Tibial nerve (tissue), 4 donors: ENCODE measurements around the gene TPP2. TPM values are rescaled to one million over a fixed set of nuclear protein-coding genes. Genes with fewer than 3 reads are reported as not detected.

ENCODE experiments used
- DNase-seq, 2 donors: peaks; one replicate each; pipeline ENCODE4 v3.0.0-alpha.2; 2019; ENCODE audit warnings: low spot score in 2 of 2
- H3K27ac ChIP-seq, 4 donors: fragments of 200-600 bp; sonication (generic) in 3 of 4; one replicate each; pipeline ENCODE4 v1.5.1; 2017 to 2019; ENCODE audit warnings: mild to moderate bottlenecking in 1 of 4
- H3K27me3 ChIP-seq, 2 donors: fragments of 200-600 bp; sonication (generic) in 1 of 2; one replicate each; pipeline versions ENCODE4 v1.5.1 to v1.6.0; 2017 to 2019
- H3K36me3 ChIP-seq, 3 donors: fragments of 200-600 bp; sonication (generic); one replicate each; pipeline ENCODE4 v1.5.1; 2018 to 2019
- H3K4me1 ChIP-seq, 4 donors: fragments of 200-600 bp; sonication (generic) in 3 of 4; one replicate each; pipeline ENCODE4 v1.5.1; 2017 to 2019
- H3K4me3 ChIP-seq, 4 donors: fragments of 200-600 bp; sonication (generic) in 3 of 4; one replicate each; pipeline ENCODE4 v1.5.1; 2017 to 2019; ENCODE audit warnings: mild to moderate bottlenecking in 1 of 4, moderate library complexity in 1 of 4
- H3K9me3 ChIP-seq, 4 donors: fragments of 200-600 bp; sonication (generic) in 3 of 4; one replicate each; pipeline ENCODE4 v1.5.1; 2017 to 2019
- CTCF ChIP-seq, 5 experiments: fragments of 200-600 bp in 3 of 5; fragments of 450-650 bp in 2 of 5; sonication (generic) in 3 of 5; IDR thresholded peaks; one replicate each; pipeline ENCODE4 v1.5.1; 2016 to 2019; ENCODE audit warnings: antibody characterized with exemption in 5 of 5, mild to moderate bottlenecking in 3 of 5, moderate library complexity in 2 of 5
- EP300 ChIP-seq, 2 donors: sonication (generic); formaldehyde crosslinking; IDR thresholded peaks; one replicate each; pipeline ENCODE4 v1.6.1; 2017; ENCODE audit warnings: antibody characterized with exemption in 2 of 2, mild to moderate bottlenecking in 1 of 2
- POLR2A ChIP-seq, 2 donors: fragments of 450-650 bp; IDR thresholded peaks; one replicate each; pipeline ENCODE4 v1.6.1; 2017; ENCODE audit warnings: antibody characterized with exemption in 2 of 2, mild to moderate bottlenecking in 2 of 2, moderate library complexity in 2 of 2
- WGBS, 2 donors: methylation state at CpG; one replicate each; pipeline ENCODE4 v1.1.5; 2018; 5-methylcytosine and 5-hydroxymethylcytosine counted together
- total RNA-seq, 4 donors: library from RNA; depleted of rRNA; stranded (reverse); fragments of >200 nt; gene quantifications; one replicate each; pipeline ENCODE4 v1.1.0, GENCODE V29; 2016

The TPP2 gene
- total RNA-seq, 4 donors from 2014 or later: 37.8 to 47.5 (median 43.9) TPM

GRCh38 chr13:102591988-102592781, 4.6 kb upstream of the TPP2 start:
- WGBS, 2 donors: 0 to 1% methylated on average over 36 of the region's 36 CpGs
- Histone ChIP-seq H3K9me3 (no peaks in the 10 kb centered on the region), H3K4me1 (peaks cover 0 to 30% (median 14%) of the 10 kb centered on the region in 4 donors), H3K27me3 (no peaks in the 10 kb centered on the region), H3K27ac (peak overlapping the region in 3 of 4 donors; percentile 73 to 84 (median 76)), H3K36me3 (no peaks in the 10 kb centered on the region), H3K4me3 (peak overlapping the region; percentile 43 to 78 (median 62))
- DNase-seq: peak; percentile 61 to 85
- TF ChIP-seq CTCF (IDR thresholded peaks at IDR 0.05): peak; percentile 53 to 68 (median 61)
- TF ChIP-seq POLR2A (IDR thresholded peaks at IDR 0.05): no peak
- peak in 1 of 2 donors; percentile 50 for TF ChIP-seq EP300 (IDR thresholded peaks at IDR 0.05)

GRCh38 chr13:102593466-102593865, 3.3 kb upstream of the TPP2 start:
- Histone ChIP-seq H3K36me3 (no peaks in the 10 kb centered on the region), H3K27me3 (no peaks in the 10 kb centered on the region), H3K4me3 (no peak overlapping the region), H3K27ac (no peak overlapping the region), H3K4me1 (peaks cover 0 to 39% (median 19%) of the 10 kb centered on the region in 4 donors), H3K9me3 (no peaks in the 10 kb centered on the region)
- 70 to 77% methylated on average over 3 of the region's 3 CpGs for WGBS, 2 donors
- no peak for DNase-seq
- no peak for TF ChIP-seq POLR2A (IDR thresholded peaks at IDR 0.05)

GRCh38 chr13:102597029-102597961, 509 bp downstream of the TPP2 start:
- TF ChIP-seq POLR2A (IDR thresholded peaks at IDR 0.05) (no peak), EP300 (IDR thresholded peaks at IDR 0.05) (peak in 1 of 2 donors; percentile 14)
- DNase-seq: no peak

GRCh38 chr13:102598061-102598460, 1.3 kb downstream of the TPP2 start:
- Histone ChIP-seq H3K4me1 (peaks cover 0 to 68% (median 23%) of the 10 kb centered on the region in 4 donors), H3K9me3 (no peaks in the 10 kb centered on the region), H3K4me3 (peak overlapping the region; percentile 88 to 99 (median 96)), H3K27ac (peak overlapping the region in 3 of 4 donors; percentile 1 to 100 (median 99)), H3K36me3 (no peaks in the 10 kb centered on the region), H3K27me3 (no peaks in the 10 kb centered on the region)
- TF ChIP-seq EP300 (IDR thresholded peaks at IDR 0.05) (no peak), CTCF (IDR thresholded peaks at IDR 0.05) (no peak), POLR2A (IDR thresholded peaks at IDR 0.05) (no peak)
- DNase-seq: no peak
- 2 to 5% methylated on average over 6 of the region's 6 CpGs for WGBS, 2 donors

More at GRCh38 chr13:102597029-102597961, 509 bp downstream of the TPP2 start:
- Histone ChIP-seq H3K4me3 (peak overlapping the region; percentile 88 to 99 (median 96)), H3K9me3 (no peaks in the 10 kb centered on the region), H3K27me3 (no peaks in the 10 kb centered on the region), H3K4me1 (peaks cover 0 to 71% (median 29%) of the 10 kb centered on the region in 4 donors), H3K36me3 (no peaks in the 10 kb centered on the region), H3K27ac (peak overlapping the region; percentile 99 to 100 (median 100))
- 1 to 2% methylated on average over 21 to 41 of the region's 67 CpGs for WGBS, 2 donors

- no peaks in the 10 kb centered on the region for H3K36me3 ChIP-seq
- H3K27ac ChIP-seq: no peak overlapping the region
- H3K27me3 ChIP-seq: no peaks in the 10 kb centered on the region
- no peak for TF ChIP-seq POLR2A (IDR thresholded peaks at IDR 0.05)
- TF ChIP-seq CTCF (IDR thresholded peaks at IDR 0.05): no peak
- no peak for TF ChIP-seq EP300 (IDR thresholded peaks at IDR 0.05)
- peaks cover 0 to 65% (median 23%) of the 10 kb centered on the region in 4 donors for H3K4me1 ChIP-seq
- H3K4me3 ChIP-seq: no peak overlapping the region
- 62 to 76% methylated on average over 3 of the region's 3 CpGs for WGBS, 2 donors
- H3K9me3 ChIP-seq: no peaks in the 10 kb centered on the region
- DNase-seq: no peak
Measured at GRCh38 chr13:102599426-102600012, 2.7 kb downstream of the TPP2 start.
